Measurements from ENCODE around the gene DUSP22. TPM values are rescaled to one million over a fixed set of nuclear protein-coding genes. Genes with fewer than 3 reads are reported as not detected.

DUSP22 gene
- total and polyA plus RNA-seq, 2 of the 8 experiments (the other 6 are each of a cell fraction or from before 2014, with no cell fraction given): 15.5 to 32.4 TPM

DNA sequence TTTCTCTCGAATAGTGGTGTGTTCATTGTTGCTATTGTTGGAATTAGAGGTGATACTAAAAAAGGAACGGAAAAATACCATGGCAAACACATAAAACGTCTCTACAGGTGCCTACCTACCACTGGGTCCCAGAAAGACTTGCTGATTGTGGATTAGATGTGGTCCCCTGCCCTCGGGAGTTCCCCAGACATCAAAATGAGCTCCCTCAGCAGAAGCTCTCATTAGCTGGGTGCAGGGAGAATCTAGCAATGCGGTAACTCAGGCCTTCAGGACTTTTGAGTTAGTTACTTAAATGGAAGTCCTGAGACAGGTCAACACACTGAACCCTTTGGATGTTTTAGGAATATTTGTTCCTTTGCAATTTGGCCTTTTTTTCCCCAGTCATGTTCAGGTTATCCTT lies 105.3 kb downstream of the DUSP22 start:
- Histone ChIP-seq H4K20me1 (replicated peaks in 1 of 2; ENCODE audit: control insufficient read depth in 1 of 2, insufficient read depth in 2 of 2, low read length in 2 of 2) (peaks cover 0 to 9% of the 10 kb centered on the region in 2 experiments), H2BK120ac (replicated peaks; ENCODE audit: low read depth, low read length) (no peak overlapping the region), H3K79me2 (ENCODE audit: control insufficient read depth in 1 of 2, insufficient read depth in 2 of 2, low read length in 2 of 2) (no peaks in the 10 kb centered on the region), H2BK15ac (ENCODE audit: low read length) (no peak overlapping the region), H3K27ac (ENCODE audit: low read depth, low read length) (no peak overlapping the region), H3K27me3 (replicated peaks in 1 of 4; ENCODE audit: control insufficient read depth in 3 of 4, extremely low read depth in 1 of 4, insufficient read depth in 3 of 4, low read length in 3 of 4) (peaks cover 23 to 32% (median 27%) of the 10 kb centered on the region in 4 experiments), H3K9ac (replicated peaks in 1 of 4; ENCODE audit: extremely low read depth in 1 of 4, low read depth in 3 of 4, low read length in 3 of 4) (no peak overlapping the region), H3K79me1 (ENCODE audit: low read depth, low read length) (no peaks in the 10 kb centered on the region), H3K18ac (ENCODE audit: extremely low read depth, low read length) (no peak overlapping the region), H4K8ac (ENCODE audit: extremely low read depth, insufficient read depth, low read length) (no peak overlapping the region), H2BK20ac (ENCODE audit: low read length) (no peak overlapping the region), H3K36me3 (ENCODE audit: control insufficient read depth in 2 of 4, insufficient read depth in 4 of 4, low read length in 3 of 4) (peaks cover 0 to 8% (median 0%) of the 10 kb centered on the region in 4 experiments; a peak in 1 of 8 replicates), H3K9me3 (ENCODE audit: insufficient read depth in 2 of 2, low read depth in 1 of 2, low read length in 1 of 2) (no peaks in the 10 kb centered on the region), H2AK5ac (ENCODE audit: low read depth, low read length) (no peak overlapping the region), H3K4ac (replicated peaks; ENCODE audit: insufficient read length, low read depth, low read length) (no peak overlapping the region), H3K4me2 (ENCODE audit: insufficient read depth in 1 of 2, low read depth in 2 of 2, low read length in 2 of 2) (no peak overlapping the region), H2AFZ (ENCODE audit: low read length) (no peak overlapping the region), H4K5ac (ENCODE audit: insufficient read length, low read depth, low read length) (no peak overlapping the region), H3K4me1 (replicated peaks in 1 of 4; ENCODE audit: control insufficient read depth in 3 of 4, insufficient read depth in 4 of 4, low read length in 3 of 4) (peaks cover 2 to 6% (median 3%) of the 10 kb centered on the region in 4 experiments; a peak in 3 of 7 replicates), H2BK5ac (ENCODE audit: low read depth, low read length) (no peak overlapping the region), H3K56ac (replicated peaks; ENCODE audit: insufficient read length, low read depth, low read length) (no peak overlapping the region), H3K23me2 (ENCODE audit: low read depth, low read length) (peaks cover 3% of the 10 kb centered on the region; the same call in 1 of the 2 replicates), H2BK12ac (ENCODE audit: low read depth, low read length) (no peak overlapping the region), H3K4me3 (ENCODE audit: extremely low read depth in 1 of 4, insufficient read depth in 2 of 4, low read depth in 3 of 4, low read length in 4 of 4) (no peak overlapping the region), H3K14ac (ENCODE audit: insufficient read length) (no peak overlapping the region), H4K91ac (replicated peaks; ENCODE audit: insufficient read length, low read length) (no peak overlapping the region), H3K23ac (ENCODE audit: insufficient read length) (no peak overlapping the region)
- no peak for FAIRE-seq
- 90% methylated on average over 5 of the region's 5 CpGs; no CpG with 5 or more reads in 1 of the 2 experiments for WGBS, 2 experiments (ENCODE audit: extremely low coverage in 1 of 2, insufficient coverage in 1 of 2, insufficient read length in 1 of 2, insufficient replicate concordance in 2 of 2, low coverage in 1 of 2, low lambda C conversion rate in 2 of 2, missing lambda C conversion rate in 1 of 2)
- CTCF ChIA-PET (ENCODE audit: partially characterized antibody): interaction anchor here (1.0 to 2.1 kb wide), 5 partner anchors 11 to 207 kb away, joined by 3 to 10 read pairs (median 4); no protein-coding TSS in a partner anchor
- TF ChIP-seq JUND (IDR thresholded peaks at IDR 0.05; ENCODE audit: low read length): no peak
- TF ChIP-seq ASH2L (IDR thresholded peaks at IDR 0.05; ENCODE audit: low read length): no peak
- no peak for TF ChIP-seq SIX5 (IDR thresholded peaks at IDR 0.05; ENCODE audit: low read depth, low read length)
- no peak for TF ChIP-seq RAD21 (IDR thresholded peaks at IDR 0.05 in 1 of 2, conservative IDR thresholded peaks at IDR 0.05 in 1 of 2; ENCODE audit: low read depth in 2 of 2, low read length in 2 of 2)
- TF ChIP-seq, protein P1, sequence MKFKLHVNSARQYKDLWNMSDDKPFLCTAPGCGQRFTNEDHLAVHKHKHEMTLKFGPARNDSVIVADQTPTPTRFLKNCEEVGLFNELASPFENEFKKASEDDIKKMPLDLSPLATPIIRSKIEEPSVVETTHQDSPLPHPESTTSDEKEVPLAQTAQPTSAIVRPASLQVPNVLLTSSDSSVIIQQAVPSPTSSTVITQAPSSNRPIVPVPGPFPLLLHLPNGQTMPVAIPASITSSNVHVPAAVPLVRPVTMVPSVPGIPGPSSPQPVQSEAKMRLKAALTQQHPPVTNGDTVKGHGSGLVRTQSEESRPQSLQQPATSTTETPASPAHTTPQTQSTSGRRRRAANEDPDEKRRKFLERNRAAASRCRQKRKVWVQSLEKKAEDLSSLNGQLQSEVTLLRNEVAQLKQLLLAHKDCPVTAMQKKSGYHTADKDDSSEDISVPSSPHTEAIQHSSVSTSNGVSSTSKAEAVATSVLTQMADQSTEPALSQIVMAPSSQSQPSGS (IDR thresholded peaks at IDR 0.05; ENCODE audit: low read length): no peak
- no peak for TF ChIP-seq BRCA1 (IDR thresholded peaks at IDR 0.05; ENCODE audit: low read depth, low read length)
- POLR2A ChIA-PET (ENCODE audit: partially characterized antibody): no interaction called here
- no peak for DNase-seq (ENCODE audit: low read depth in 1 of 2, low spot score in 2 of 2)
